Spinal cord (tissue), 10 donors: Measurements from ENCODE around the gene MUC15. TPM values are rescaled to one million over a fixed set of nuclear protein-coding genes. Genes with fewer than 3 reads are reported as not detected.

Source experiments
- DNase-seq, 6 donors: peaks; one replicate each; pipeline versions ENCODE4 v3.0.0 to v3.0.0-alpha.2; 2013 to 2015; ENCODE audit warnings: low spot score in 6 of 6, low read depth in 4 of 6
- H3K27ac ChIP-seq: one replicate; pipeline ENCODE4 v1.5.1; 2013; ENCODE audit warnings: low read depth, low read length, control low read depth
- H3K27me3 ChIP-seq: one replicate; pipeline ENCODE4 v1.6.1; 2013; ENCODE audit warnings: low read length; ENCODE audit not compliant: control insufficient read depth, insufficient read depth
- H3K36me3 ChIP-seq: one replicate; pipeline ENCODE4 v1.6.1; 2013; ENCODE audit warnings: low read length; ENCODE audit not compliant: control insufficient read depth, insufficient read depth
- H3K4me1 ChIP-seq: one replicate; pipeline ENCODE4 v1.6.1; 2013; ENCODE audit warnings: low read length; ENCODE audit not compliant: control insufficient read depth, insufficient read depth
- H3K4me3 ChIP-seq: one replicate; pipeline ENCODE4 v1.5.1; 2013; ENCODE audit warnings: low read depth, low read length, control low read depth
- H3K9me3 ChIP-seq: one replicate; pipeline ENCODE4 v1.6.1; 2013; ENCODE audit warnings: low read length; ENCODE audit not compliant: control insufficient read depth, insufficient read depth
- WGBS: methylation state at CpG from one replicate; pipeline ENCODE4 v1.1.5; 2013; ENCODE audit warnings: missing lambda C conversion rate; ENCODE audit not compliant: insufficient coverage; 5-methylcytosine and 5-hydroxymethylcytosine counted together
- polyA plus RNA-seq, 2 donors: library from polyadenylated mRNA; unstranded; fragments of 120-200 nt; gene quantifications; one replicate each; pipeline ENCODE4 v1.2.1, GENCODE V29; 2013; ENCODE audit not compliant: insufficient read length in 2 of 2
- total RNA-seq, 2 donors: library from RNA; depleted of rRNA in 1 of 2; stranded (reverse); fragments of 120-200 nt in 1 of 2; fragments of >200 nt in 1 of 2; gene quantifications; one replicate each; pipeline versions ENCODE4 v1.2.3 to v1.2.4, GENCODE V29; 2013 to 2014
- donor health status: healthy.

MUC15 gene
- total and polyA plus RNA-seq, 4 donors: 0.17 TPM; not detected in 3

DNA sequence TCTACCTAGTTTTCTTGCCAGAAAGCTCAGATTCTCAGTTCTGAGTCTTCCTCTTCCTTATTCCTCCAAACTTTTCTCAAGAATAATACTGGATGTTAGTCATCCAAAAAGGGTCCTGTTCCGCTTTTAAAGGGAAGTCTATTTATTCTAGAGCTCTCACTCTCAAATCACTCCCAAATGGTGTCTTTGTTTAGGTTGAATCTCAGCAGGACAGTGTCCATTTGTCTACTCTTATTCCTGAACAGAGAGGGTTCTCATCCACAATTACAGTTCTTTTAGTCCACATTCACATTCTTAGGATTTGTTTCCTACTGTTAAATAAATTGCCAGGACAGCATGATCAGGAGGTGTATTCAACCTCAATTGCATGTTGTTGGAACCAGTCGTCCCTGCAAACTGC, 61.3 kb downstream of the MUC15 start:
- no peak overlapping the region for H3K27ac ChIP-seq
- H3K4me1 ChIP-seq: no peaks in the 10 kb centered on the region
- 40% methylated on average over 1 of the region's 2 CpGs for WGBS

DNA sequence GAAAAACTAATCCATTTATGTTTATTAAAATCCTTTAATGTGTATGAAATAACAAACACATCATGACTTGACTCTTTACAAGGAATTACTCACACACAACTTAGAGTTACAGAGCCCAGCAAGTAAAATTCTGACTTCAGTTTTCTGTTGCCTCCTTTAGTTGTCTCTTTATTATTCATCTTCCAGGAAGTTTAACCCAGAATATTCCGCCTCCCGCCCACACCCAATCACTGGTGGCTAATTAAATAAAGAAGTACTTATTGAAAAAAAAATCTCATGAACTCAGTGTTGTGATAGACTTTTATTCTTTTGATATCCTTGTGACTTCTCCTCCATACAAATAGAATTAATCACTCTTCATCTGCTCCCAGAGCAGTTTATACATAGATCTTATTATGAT, 61.9 kb downstream of the MUC15 start:
- Histone ChIP-seq H3K9me3 (no peaks in the 10 kb centered on the region), H3K36me3 (no peaks in the 10 kb centered on the region), H3K4me3 (no peak overlapping the region), H3K27me3 (no peaks in the 10 kb centered on the region), H3K4me1 (no peaks in the 10 kb centered on the region), H3K27ac (no peak overlapping the region)
- no peak for DNase-seq
- WGBS: no CpG with 5 or more reads among the region's 2 CpGs

More for the DNA sequence above, 61.3 kb downstream of the MUC15 start:
- H3K9me3 ChIP-seq: no peaks in the 10 kb centered on the region
- no peak for DNase-seq
- H3K27me3 ChIP-seq: no peaks in the 10 kb centered on the region
- no peak overlapping the region for H3K4me3 ChIP-seq
- H3K36me3 ChIP-seq: no peaks in the 10 kb centered on the region

Other genes with a start within 250 kb of the MUC15 start
- 10 to 100 TPM in 1 of 2 donors, 1 to 10 TPM in 1; 2.4 to 12.9 TPM for gene ANO3, start 240.1 kb downstream of the MUC15 start, total RNA-seq
- gene ANO3, start 240.1 kb downstream of the MUC15 start, polyA plus RNA-seq: 1 to 10 TPM; 3.8 to 3.9 TPM
- under 1 TPM; 0.28 to 0.50 TPM for gene SLC5A12, start 149.8 kb upstream of the MUC15 start, total RNA-seq
- gene SLC5A12, start 149.8 kb upstream of the MUC15 start, polyA plus RNA-seq: 1 to 10 TPM in 1 of 2 donors, under 1 TPM in 1; 0.78 to 1.0 TPM